Activated CD4-positive, alpha-beta T cell treated with anti-CD3 and anti-CD28 coated beads, Interleukin-2, amount 50 U/mL, for 48 hours (primary cell): ENCODE results near the gene PSPC1.
"Not testable (repeated sequence)": the region's sequence is repeated elsewhere in the genome, so short reads cannot be mapped to it uniquely, and the experiment has no call there.

Source experiments
- DNase-seq, 2 experiments: peaks; one replicate each; pipeline ENCODE4 v3.0.0-alpha.2; 2020

PSPC1 gene

DNA sequence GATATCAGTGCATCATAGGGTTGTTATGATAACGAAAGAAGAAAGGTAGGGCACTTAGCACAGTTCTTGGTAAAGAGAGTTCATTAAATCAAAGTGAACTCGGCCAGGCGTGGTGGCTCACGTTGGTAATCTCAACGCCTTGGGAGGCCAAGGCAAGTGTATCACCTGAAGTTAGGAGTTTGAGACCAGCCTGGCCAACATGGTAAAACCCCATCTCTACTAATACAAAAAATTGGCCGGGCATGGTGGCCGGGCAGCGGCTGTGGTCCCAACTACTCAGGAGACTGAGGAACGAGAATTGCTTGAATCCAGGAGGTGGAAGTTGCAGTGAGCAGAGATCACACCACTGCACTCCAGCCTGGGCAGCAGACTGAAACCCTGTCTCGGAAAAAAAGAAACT lies 19.1 kb downstream of the PSPC1 start:
- DNase-seq = no peak

- DNase-seq = no peak
Measured at GRCh38 chr13:19759669-19760068, 23.1 kb downstream of the PSPC1 start.

DNA sequence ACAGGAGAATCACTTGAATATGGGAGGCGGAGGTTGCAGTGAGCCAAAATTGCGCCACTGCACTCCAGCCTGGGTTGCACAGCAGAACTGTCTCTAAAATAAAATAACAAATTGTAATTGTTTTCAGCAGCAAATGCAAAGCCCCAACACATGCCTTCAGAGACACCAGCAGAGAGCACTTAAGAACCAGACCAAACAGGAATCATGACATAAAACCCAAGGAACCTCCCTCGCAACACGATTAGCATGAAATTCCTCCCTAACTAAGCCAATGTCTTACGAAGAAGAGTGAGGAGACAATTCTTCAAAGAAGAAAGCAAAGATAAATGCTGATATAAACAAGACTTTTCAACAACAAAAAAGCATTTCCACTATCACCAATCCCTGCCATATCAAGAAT lies 40.1 kb downstream of the PSPC1 start:
- no peak for DNase-seq

GRCh38 chr13:19737844-19738557 lies 44.7 kb downstream of the PSPC1 start:
- DNase-seq = no peak

GRCh38 chr13:19726611-19727010 lies 56.1 kb downstream of the PSPC1 start:
- no peak for DNase-seq

- DNase-seq = no peak
Measured at GRCh38 chr13:19725320-19725719, 57.4 kb downstream of the PSPC1 start.

- no peak for DNase-seq
Measured at GRCh38 chr13:19720039-19720438, 62.7 kb downstream of the PSPC1 start.

DNA sequence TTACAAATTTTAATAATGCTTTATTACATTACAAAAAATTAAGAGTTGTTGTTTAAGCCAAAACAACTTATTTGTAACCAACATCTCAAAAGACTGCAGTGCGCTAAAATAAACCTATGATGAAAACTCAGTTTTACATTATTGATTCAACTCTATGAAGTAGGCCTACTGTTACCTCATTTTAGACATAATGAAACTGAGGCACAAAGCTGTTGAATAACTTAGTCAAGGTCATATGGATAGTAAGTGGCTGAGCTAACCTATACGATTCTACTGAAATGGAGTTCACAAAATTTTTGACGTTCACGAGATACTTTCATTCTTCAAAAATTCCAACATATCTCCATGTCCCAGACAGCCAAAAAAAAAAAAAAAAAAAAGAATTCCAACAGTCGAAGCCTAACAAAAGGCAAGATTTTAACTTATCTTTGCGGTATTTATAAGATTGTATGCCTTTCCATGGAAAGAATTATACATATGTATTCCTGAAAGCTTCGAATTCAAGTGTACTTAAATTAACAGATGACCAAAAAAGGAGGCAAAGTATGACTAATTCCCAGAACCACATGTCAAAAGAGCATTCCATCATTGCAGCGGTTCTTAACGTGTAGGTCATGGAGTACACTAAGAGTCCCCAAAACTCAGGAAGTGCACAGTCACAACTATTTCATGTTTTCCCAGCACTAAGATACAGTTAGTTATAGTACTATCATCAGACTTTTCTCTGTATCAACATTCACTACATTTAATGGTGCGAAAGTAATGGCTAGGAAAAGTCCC lies 69.4 kb downstream of the PSPC1 start:
- no peak for DNase-seq

- not testable (repeated sequence) for DNase-seq
Measured at GRCh38 chr13:19709782-19710181, 73.0 kb downstream of the PSPC1 start.

DNA sequence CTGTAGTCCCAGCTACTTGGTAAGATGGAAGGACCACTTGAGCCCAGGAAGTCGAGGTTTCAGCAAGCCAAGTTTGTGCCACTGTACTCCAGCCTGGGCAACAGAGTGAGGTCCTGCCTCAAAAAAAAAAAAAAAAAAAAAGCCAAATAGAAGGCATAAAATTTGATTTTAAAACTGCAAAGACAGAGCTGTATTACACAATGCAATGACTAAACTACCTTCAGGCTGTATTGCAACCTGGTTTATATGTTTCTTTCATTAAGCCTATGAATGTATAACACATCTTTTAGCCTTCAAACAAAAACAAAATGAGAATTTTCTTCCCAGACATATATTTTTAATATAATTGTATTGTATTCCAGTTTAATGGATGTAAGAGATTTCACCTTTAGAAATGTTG lies 73.7 kb downstream of the PSPC1 start:
- DNase-seq = not testable (repeated sequence)

DNA sequence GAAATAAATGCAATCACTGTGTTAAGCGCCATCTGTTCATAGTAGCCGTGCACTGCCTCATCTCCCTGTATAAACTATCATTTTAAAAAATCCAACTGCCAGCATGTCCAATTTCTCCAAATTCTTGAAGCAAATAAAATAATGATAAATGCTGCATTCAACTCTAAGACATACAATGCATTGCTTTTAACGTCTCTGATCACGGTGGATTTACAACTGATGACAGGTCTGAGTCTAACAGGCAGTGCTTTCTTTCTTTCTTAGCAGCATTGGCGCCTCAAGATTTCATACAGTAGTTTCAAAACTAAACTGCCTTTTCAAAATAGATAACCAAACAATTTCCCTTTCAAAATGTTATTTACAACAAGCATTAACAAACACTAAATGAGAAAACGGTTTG lies 78.5 kb downstream of the PSPC1 start:
- DNase-seq = not testable (repeated sequence)

- DNase-seq = not testable (repeated sequence)
Measured at GRCh38 chr13:19701619-19702018, 81.1 kb downstream of the PSPC1 start.

- DNase-seq = not testable (repeated sequence)
Measured at GRCh38 chr13:19700963-19701362, 81.8 kb downstream of the PSPC1 start.

DNA sequence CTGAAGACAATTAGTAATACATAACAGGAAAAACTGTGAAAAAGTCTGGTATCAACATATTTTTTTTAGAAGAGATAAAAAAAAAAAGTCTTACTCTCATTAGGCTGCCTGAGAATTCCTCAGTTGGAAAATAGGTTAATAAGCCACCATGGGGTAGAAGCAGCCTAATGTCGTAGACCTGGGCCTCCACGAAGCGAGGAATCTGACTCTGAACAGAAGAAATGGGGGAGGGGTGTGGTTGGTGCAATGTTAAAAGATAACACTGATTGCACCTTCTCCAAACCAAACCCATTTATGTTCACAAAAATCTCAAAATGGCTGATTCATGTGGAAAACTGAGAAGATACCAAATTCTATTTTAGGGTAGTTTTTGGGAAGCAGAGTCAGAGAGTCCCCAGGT lies 86.9 kb downstream of the PSPC1 start:
- no peak for DNase-seq

DNA sequence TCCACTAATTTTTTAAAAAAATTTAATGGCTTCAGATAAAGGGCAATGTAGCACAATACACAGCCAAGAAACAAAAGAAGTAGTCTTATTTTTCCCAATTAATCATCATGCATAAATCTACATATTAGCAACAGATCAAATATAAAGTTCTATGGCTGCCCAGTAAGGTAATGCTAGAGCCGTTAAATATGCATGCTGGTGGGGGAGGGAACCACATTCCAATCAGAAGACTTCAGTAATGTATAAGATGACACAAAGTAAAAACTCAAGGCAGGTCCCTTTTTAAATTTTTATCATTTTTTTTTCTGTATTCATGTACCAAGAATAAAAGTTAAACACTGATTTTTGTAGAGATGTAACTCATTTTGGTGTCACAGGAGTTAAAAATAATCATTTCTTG lies 87.3 kb downstream of the PSPC1 start:
- DNase-seq = no peak

- not testable (repeated sequence) for DNase-seq
Measured at GRCh38 chr13:19691447-19691846, 91.3 kb downstream of the PSPC1 start.

- no peak for DNase-seq
Measured at GRCh38 chr13:19685437-19685836, 97.3 kb downstream of the PSPC1 start.

DNA sequence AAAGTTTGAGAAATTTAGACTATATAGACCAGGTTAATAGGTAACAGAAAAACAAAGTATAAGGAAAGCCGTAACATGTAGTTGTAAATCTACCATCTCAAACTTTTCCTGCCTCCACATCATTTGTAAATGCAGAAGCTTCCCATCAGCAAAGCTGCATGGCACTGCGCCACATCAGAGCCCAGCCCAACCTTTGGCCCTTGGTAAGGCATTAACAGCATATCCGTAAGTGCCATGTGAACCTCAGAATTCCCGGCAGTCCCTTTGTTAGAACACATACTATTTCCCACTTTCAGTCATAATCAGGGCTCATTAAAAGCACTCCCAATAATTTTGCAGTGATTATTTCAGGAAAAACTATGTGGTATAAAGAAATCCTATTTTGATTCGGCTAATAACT lies 97.7 kb downstream of the PSPC1 start:
- no peak for DNase-seq

DNA sequence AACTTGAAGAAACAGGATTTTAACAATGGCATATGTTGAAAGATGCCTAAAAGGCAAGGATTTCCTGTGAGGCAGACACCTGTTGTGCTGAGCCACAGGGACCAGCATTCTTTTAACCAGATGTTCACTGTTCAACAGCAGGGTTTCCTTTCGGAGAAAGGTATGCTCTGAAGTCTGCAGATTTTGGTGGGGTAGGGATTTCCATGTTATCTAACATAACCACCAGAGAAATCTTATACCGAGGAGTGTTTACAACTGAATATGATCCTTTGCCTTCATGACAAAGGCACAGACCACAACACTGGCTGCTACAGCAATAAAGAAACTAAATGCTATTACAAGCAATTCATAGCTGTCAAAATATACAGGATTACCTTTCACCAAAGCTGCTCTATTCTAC lies 101.2 kb downstream of the PSPC1 start:
- no peak for DNase-seq

DNA sequence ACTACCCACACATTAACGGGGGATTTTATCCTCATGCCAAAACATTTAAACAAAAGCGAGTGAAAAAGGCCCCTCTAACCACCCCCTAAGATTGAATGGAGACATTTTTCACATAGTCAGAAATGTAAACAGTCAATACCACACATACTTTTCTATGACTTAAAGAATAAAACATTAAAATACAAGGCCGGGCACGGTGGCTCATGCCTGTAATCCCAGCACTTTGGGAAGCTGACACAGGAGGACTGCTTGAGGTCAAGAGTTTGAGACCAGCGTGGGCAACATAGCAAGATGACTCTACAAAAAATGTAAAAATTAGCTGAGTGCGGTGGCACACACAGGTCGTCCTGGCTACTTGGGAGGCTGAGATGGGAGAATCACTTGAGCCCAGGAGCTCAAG lies 102.0 kb downstream of the PSPC1 start:
- no peak for DNase-seq

DNA sequence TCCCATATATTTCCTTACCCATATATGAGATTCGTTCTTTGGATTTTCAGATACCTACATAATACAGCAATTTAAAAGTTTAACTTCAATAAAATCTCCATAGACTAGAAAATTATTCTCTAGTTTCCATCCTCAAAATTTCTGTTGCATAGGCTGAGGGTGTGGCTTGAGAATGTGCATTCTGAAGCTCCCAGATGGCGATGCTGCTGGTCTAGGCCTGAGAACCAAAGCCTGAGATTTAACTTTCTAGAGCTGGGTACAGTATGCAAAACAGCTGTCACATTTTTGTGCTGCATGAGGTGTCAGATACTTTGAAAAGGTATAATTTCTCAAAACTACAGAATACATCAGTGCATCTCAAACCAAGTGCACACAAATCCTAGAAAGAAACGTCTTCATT lies 106.6 kb downstream of the PSPC1 start:
- no peak for DNase-seq

- DNase-seq = no peak
Measured at GRCh38 chr13:19674898-19675297, 107.8 kb downstream of the PSPC1 start.

GRCh38 chr13:19673473-19674430 lies 109.0 kb downstream of the PSPC1 start:
- no peak for DNase-seq
